HG02798 (cell line): Measurements from ENCODE around the gene HACD1.
"Not testable (repeated sequence)": the region's sequence is repeated elsewhere in the genome, so short reads cannot be mapped to it uniquely, and the experiment has no call there.

Experiments used
- ATAC-seq: cut with Tn5 transposase; IDR thresholded peaks from one replicate; pipeline ENCODE4 v1.9.1; 2021; ENCODE audit warnings: mild to moderate bottlenecking; ENCODE audit not compliant: unreplicated experiment, poor library complexity

The HACD1 gene

GRCh38 chr10:17643755-17644484 lies 26.7 kb upstream of the HACD1 start, which contains the start of gene STAM:
Gene STAM, plus strand, starts transcription at chr10:17644151. Its CDS starts 189 bp downstream, at chr10:17644340.
- peak; percentile 95 for ATAC-seq

GRCh38 chr10:17643339-17643754 lies 26.2 kb upstream of the HACD1 start:
- peak; percentile 32 for ATAC-seq

- ATAC-seq: no peak
Observed at GRCh38 chr10:17640331-17640816, 23.2 kb upstream of the HACD1 start.

GRCh38 chr10:17637869-17638268 lies 20.7 kb upstream of the HACD1 start:
- no peak for ATAC-seq

- ATAC-seq: no peak
Observed at GRCh38 chr10:17633353-17633752, 16.2 kb upstream of the HACD1 start.

- ATAC-seq: not testable (repeated sequence)
Observed at GRCh38 chr10:17632590-17632989, 15.4 kb upstream of the HACD1 start.

- no peak for ATAC-seq
Observed at GRCh38 chr10:17626656-17627055, 9.5 kb upstream of the HACD1 start.

- no peak for ATAC-seq
Observed at GRCh38 chr10:17624996-17625395, 7.8 kb upstream of the HACD1 start.

GRCh38 chr10:17622061-17622460 lies 4.9 kb upstream of the HACD1 start:
- ATAC-seq: no peak

GRCh38 chr10:17616403-17617030 lies 657 bp downstream of the HACD1 start:
- peak; percentile 45 for ATAC-seq

GRCh38 chr10:17609523-17610079 lies 7.6 kb downstream of the HACD1 start:
- ATAC-seq: no peak

GRCh38 chr10:17607603-17608332 lies 9.4 kb downstream of the HACD1 start:
- ATAC-seq: peak; percentile 81

GRCh38 chr10:17607060-17607459 lies 10.1 kb downstream of the HACD1 start:
- no peak for ATAC-seq

- ATAC-seq: no peak
Observed at GRCh38 chr10:17606547-17607040, 10.6 kb downstream of the HACD1 start.

GRCh38 chr10:17605936-17606335 lies 11.2 kb downstream of the HACD1 start:
- no peak for ATAC-seq

GRCh38 chr10:17599089-17599488 lies 18.1 kb downstream of the HACD1 start:
- no peak for ATAC-seq

- ATAC-seq: no peak
Observed at GRCh38 chr10:17597386-17597785, 19.8 kb downstream of the HACD1 start.

- ATAC-seq: no peak
Observed at GRCh38 chr10:17590969-17591645, 26.1 kb downstream of the HACD1 start.

- not testable (repeated sequence) for ATAC-seq
Observed at GRCh38 chr10:17589316-17589715, 27.9 kb downstream of the HACD1 start.

- ATAC-seq: no peak
Observed at GRCh38 chr10:17588420-17588819, 28.8 kb downstream of the HACD1 start.
